ENCODE results near the gene SOX5. TPM values are rescaled to one million over a fixed set of nuclear protein-coding genes. Genes with fewer than 3 reads are reported as not detected.

Gene SOX5
- total and polyA plus RNA-seq, 11 donors, result 0.49 to 4.9 (median 2.5) TPM

- Histone ChIP-seq H3K4me3 (no peak overlapping the region), H3K27ac (no peak overlapping the region), H3K9me3 (no peaks in the 10 kb centered on the region), H3K27me3 (no peaks in the 10 kb centered on the region), H3K4me1 (no peaks in the 10 kb centered on the region), H3K36me3 (no peaks in the 10 kb centered on the region)
- no peak for ATAC-seq
- 52 to 79% (median 77%) methylated on average over 2 of the region's 2 CpGs for WGBS, 4 donors
- no peak for DNase-seq
- TF ChIP-seq POLR2A (IDR thresholded peaks at IDR 0.05) (no peak), CTCF (IDR thresholded peaks at IDR 0.05) (no peak)
- intact Hi-C loops (cut with DNase I), result no loop called here
Measured at GRCh38 chr12:23559268-23559753, 390.2 kb downstream of the SOX5 start.

- intact Hi-C loops (cut with DNase I), result no loop called here
- Histone ChIP-seq H3K9me3 (no peaks in the 10 kb centered on the region), H3K27me3 (no peaks in the 10 kb centered on the region), H3K4me3 (no peak overlapping the region), H3K27ac (no peak overlapping the region), H3K36me3 (no peaks in the 10 kb centered on the region), H3K4me1 (no peaks in the 10 kb centered on the region)
- DNase-seq (no peak), ATAC-seq (no peak)
- no peak for TF ChIP-seq CTCF (IDR thresholded peaks at IDR 0.05)
- no peak for TF ChIP-seq POLR2A (IDR thresholded peaks at IDR 0.05)
- whole genome bisulfite sequencing, 4 donors, result 74 to 80% (median 78%) methylated on average over 5 of the region's 5 CpGs
Measured at GRCh38 chr12:23556661-23557060, 392.8 kb downstream of the SOX5 start.

GRCh38 chr12:23555825-23556207, 393.7 kb downstream of the SOX5 start:
- no peak overlapping the region for H3K27ac ChIP-seq
- 58 to 71% (median 60%) methylated on average over 2 of the region's 2 CpGs for WGBS, 4 donors
- TF ChIP-seq POLR2A (IDR thresholded peaks at IDR 0.05) (no peak), CTCF (IDR thresholded peaks at IDR 0.05) (no peak)

GRCh38 chr12:23555180-23555824, 394.2 kb downstream of the SOX5 start:
- Histone ChIP-seq H3K4me3 (no peak overlapping the region), H3K27me3 (no peaks in the 10 kb centered on the region), H3K9me3 (no peaks in the 10 kb centered on the region), H3K27ac (no peak overlapping the region), H3K4me1 (no peaks in the 10 kb centered on the region), H3K36me3 (no peaks in the 10 kb centered on the region)
- ATAC-seq (no peak), DNase-seq (no peak)
- intact Hi-C loops (cut with DNase I), result no loop called here
- 79 to 87% (median 82%) methylated on average over 4 of the region's 4 CpGs for WGBS, 4 donors
- TF ChIP-seq POLR2A (IDR thresholded peaks at IDR 0.05), result no peak
- TF ChIP-seq CTCF (IDR thresholded peaks at IDR 0.05), result no peak

More at GRCh38 chr12:23555825-23556207, 393.7 kb downstream of the SOX5 start:
- no peak overlapping the region for H3K4me3 ChIP-seq
- H3K27me3 ChIP-seq, result no peaks in the 10 kb centered on the region
- no peaks in the 10 kb centered on the region for H3K9me3 ChIP-seq
- H3K4me1 ChIP-seq, result no peaks in the 10 kb centered on the region
- intact Hi-C loops (cut with DNase I), result no loop called here
- ATAC-seq (no peak), DNase-seq (no peak)
- no peaks in the 10 kb centered on the region for H3K36me3 ChIP-seq

Measured in heart left ventricle (tissue), 16 donors.